ENCODE results near the gene FEZF1.

FEZF1 gene

GRCh38 chr7:122309421-122309820 lies 4.9 kb upstream of the FEZF1 start:
- H3K27ac ChIP-seq (ENCODE audit: insufficient read depth, low read length, poor library complexity, severe bottlenecking) = no peak overlapping the region
- H3K27me3 ChIP-seq (replicated peaks; ENCODE audit: control insufficient read depth, insufficient read depth, low read length, poor library complexity, severe bottlenecking) = peaks cover 35% of the 10 kb centered on the region
- H3K36me3 ChIP-seq (ENCODE audit: control insufficient read depth, insufficient read depth, low read length) = no peaks in the 10 kb centered on the region
- H3K4me1 ChIP-seq (ENCODE audit: control insufficient read depth, insufficient read depth, low read length, poor library complexity, severe bottlenecking) = no peaks in the 10 kb centered on the region
- no peak overlapping the region for H3K4me3 ChIP-seq (ENCODE audit: insufficient read depth, low read depth, low read length, poor library complexity, severe bottlenecking)
- no peak for DNase-seq
- H3K9me3 ChIP-seq (ENCODE audit: control insufficient read depth, low read length) = no peaks in the 10 kb centered on the region

DNA sequence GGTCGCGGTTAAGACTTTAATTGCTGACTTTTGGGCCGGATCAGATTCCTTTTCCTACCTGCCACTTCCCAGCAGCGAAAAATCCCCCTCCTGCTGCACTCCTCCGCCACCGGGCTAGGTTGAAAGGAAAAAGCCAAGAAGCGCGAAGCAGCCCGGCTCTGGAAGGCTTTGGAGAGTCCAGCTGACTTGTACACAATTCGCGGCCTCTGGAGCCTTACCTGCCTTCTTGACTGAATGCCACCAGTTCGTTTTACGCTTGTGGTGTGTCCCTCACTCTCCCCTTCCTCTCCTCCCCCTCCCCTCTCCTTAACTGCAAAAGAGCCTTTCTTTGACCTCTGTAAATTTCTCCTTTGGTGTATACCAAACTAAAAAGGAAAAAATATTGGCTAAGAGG lies 2.7 kb upstream of the FEZF1 start:
- Histone ChIP-seq H3K4me3 (ENCODE audit: insufficient read depth, low read depth, low read length, poor library complexity, severe bottlenecking) (no peak overlapping the region), H3K27me3 (replicated peaks; ENCODE audit: control insufficient read depth, insufficient read depth, low read length, poor library complexity, severe bottlenecking) (peaks cover 27% of the 10 kb centered on the region), H3K4me1 (ENCODE audit: control insufficient read depth, insufficient read depth, low read length, poor library complexity, severe bottlenecking) (no peaks in the 10 kb centered on the region), H3K27ac (ENCODE audit: insufficient read depth, low read length, poor library complexity, severe bottlenecking) (no peak overlapping the region), H3K9me3 (ENCODE audit: control insufficient read depth, low read length) (no peaks in the 10 kb centered on the region), H3K36me3 (ENCODE audit: control insufficient read depth, insufficient read depth, low read length) (no peaks in the 10 kb centered on the region)
- no peak for DNase-seq

- Histone ChIP-seq H3K4me1 (ENCODE audit: control insufficient read depth, insufficient read depth, low read length, poor library complexity, severe bottlenecking) (no peaks in the 10 kb centered on the region), H3K36me3 (ENCODE audit: control insufficient read depth, insufficient read depth, low read length) (no peaks in the 10 kb centered on the region), H3K9me3 (ENCODE audit: control insufficient read depth, low read length) (no peaks in the 10 kb centered on the region), H3K4me3 (ENCODE audit: insufficient read depth, low read depth, low read length, poor library complexity, severe bottlenecking) (no peak overlapping the region), H3K27me3 (replicated peaks; ENCODE audit: control insufficient read depth, insufficient read depth, low read length, poor library complexity, severe bottlenecking) (peaks cover 26% of the 10 kb centered on the region), H3K27ac (ENCODE audit: insufficient read depth, low read length, poor library complexity, severe bottlenecking) (no peak overlapping the region)
- no peak for DNase-seq
Measured at GRCh38 chr7:122306320-122307227, 2.0 kb upstream of the FEZF1 start.

DNA sequence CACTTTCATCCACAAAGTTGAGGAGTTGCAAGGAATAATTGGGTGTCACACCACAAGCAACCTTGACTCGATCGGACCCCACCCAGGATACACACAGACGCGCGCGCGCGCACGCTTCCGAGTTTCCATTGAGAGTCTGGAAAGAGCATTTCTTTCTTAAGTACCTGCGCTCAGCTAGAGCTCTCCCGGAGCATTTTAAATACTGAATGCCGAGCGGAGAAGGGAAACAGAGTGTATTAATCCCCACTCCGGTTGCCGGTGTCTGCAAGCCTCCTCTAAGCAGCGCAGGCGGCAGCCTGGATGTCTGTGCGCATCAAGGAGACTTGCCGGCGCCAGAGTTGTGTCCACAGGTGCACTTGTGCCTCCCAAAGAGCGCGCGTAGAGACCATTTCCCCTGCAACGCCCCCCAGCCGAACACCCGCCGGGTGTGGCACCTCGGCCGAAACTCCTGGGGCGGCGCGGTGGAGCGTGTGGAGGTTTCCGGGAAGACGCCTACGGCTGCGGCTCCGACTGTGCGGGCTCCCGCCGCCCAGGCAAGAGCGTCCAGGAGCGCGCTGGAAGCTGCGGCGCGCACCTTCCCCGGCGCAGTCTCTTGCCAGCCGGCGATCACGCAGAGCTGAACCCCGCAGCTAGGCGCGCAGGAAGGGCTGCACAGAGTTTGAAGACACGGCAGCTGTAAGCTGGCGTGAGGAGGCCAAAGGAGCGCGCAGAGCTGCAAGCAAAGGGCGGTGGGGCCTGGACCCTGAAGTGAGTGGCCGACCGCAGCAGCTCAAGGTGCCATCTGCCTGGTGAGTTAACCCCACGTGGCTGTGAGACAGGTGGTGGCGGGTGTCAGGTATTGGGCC lies 1.1 kb upstream of the FEZF1 start:
- H3K4me1 ChIP-seq (ENCODE audit: control insufficient read depth, insufficient read depth, low read length, poor library complexity, severe bottlenecking) = no peaks in the 10 kb centered on the region
- peaks cover 20% of the 10 kb centered on the region for H3K27me3 ChIP-seq (replicated peaks; ENCODE audit: control insufficient read depth, insufficient read depth, low read length, poor library complexity, severe bottlenecking)
- H3K4me3 ChIP-seq (ENCODE audit: insufficient read depth, low read depth, low read length, poor library complexity, severe bottlenecking) = no peak overlapping the region
- H3K9me3 ChIP-seq (ENCODE audit: control insufficient read depth, low read length) = no peaks in the 10 kb centered on the region
- DNase-seq = no peak
- no peaks in the 10 kb centered on the region for H3K36me3 ChIP-seq (ENCODE audit: control insufficient read depth, insufficient read depth, low read length)
- no peak overlapping the region for H3K27ac ChIP-seq (ENCODE audit: insufficient read depth, low read length, poor library complexity, severe bottlenecking)

DNA sequence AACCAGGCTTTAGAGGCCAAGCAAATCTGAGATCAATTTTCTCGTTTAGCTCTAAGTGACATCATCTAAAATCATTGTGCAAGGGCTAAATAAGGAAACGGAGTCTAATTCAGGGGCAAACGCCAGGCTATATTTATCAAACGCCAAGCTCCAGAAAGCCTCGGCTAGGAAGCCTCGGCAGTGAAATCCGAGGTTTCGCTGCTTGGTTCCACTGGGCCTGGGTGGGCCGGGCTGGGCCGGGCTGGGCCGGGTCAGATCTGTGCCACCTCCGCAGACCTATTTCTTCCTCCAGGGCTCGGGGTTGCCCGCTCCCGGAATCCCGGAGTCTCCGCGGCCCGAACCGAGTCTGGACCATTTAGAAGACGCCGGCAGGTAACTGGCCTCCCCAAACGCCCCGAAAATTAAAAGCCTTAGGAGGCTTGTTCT lies 459 bp upstream of the FEZF1 start:
- Histone ChIP-seq H3K27ac (ENCODE audit: insufficient read depth, low read length, poor library complexity, severe bottlenecking) (no peak overlapping the region), H3K4me1 (ENCODE audit: control insufficient read depth, insufficient read depth, low read length, poor library complexity, severe bottlenecking) (no peaks in the 10 kb centered on the region), H3K27me3 (replicated peaks; ENCODE audit: control insufficient read depth, insufficient read depth, low read length, poor library complexity, severe bottlenecking) (peaks cover 16% of the 10 kb centered on the region), H3K9me3 (ENCODE audit: control insufficient read depth, low read length) (no peaks in the 10 kb centered on the region), H3K36me3 (ENCODE audit: control insufficient read depth, insufficient read depth, low read length) (no peaks in the 10 kb centered on the region), H3K4me3 (ENCODE audit: insufficient read depth, low read depth, low read length, poor library complexity, severe bottlenecking) (no peak overlapping the region)
- DNase-seq = no peak

DNA sequence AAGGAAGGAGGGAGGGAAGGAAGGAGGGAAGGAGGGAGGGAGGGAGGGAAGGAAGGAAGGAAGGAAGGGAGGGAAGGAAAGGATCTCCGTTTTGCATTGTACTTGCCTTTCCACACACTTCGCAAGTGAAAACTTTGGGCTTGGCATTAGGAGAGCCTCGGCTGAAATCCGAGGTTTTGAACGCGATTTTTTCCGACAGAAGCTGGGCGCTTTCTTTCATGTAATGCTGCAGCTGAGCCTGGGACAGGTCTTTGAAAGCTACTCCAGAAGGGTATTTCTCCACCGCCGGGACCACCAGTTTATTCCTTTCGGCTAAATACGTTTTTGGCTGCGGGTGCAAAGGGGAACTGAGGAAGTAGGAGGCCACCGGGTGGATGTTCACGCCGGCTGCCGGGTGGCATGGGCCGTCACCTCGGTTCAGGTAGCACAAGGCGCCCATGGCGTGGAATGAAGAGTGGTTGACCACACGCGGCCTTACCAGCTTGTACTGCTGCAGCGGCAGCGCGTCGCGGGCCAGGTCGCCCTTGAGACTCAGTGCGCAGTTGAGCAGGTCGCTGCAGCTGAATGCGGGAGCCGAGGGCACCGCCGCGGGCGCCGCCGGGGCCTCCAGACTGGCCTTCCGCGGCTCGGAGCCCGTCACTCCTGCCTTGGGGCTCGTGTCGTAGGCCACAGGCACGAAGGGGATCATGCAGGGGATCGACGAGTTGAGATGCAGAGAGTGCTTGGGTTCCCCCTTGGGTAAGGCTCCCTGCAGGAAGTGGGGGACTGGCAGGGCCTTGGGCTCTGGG lies 825 bp downstream of the FEZF1 start:
- Histone ChIP-seq H3K9me3 (ENCODE audit: control insufficient read depth, low read length) (no peaks in the 10 kb centered on the region), H3K4me3 (ENCODE audit: insufficient read depth, low read depth, low read length, poor library complexity, severe bottlenecking) (no peak overlapping the region), H3K4me1 (ENCODE audit: control insufficient read depth, insufficient read depth, low read length, poor library complexity, severe bottlenecking) (no peaks in the 10 kb centered on the region), H3K27ac (ENCODE audit: insufficient read depth, low read length, poor library complexity, severe bottlenecking) (no peak overlapping the region), H3K27me3 (replicated peaks; ENCODE audit: control insufficient read depth, insufficient read depth, low read length, poor library complexity, severe bottlenecking) (peaks cover 17% of the 10 kb centered on the region), H3K36me3 (ENCODE audit: control insufficient read depth, insufficient read depth, low read length) (no peaks in the 10 kb centered on the region)
- DNase-seq = no peak

DNA sequence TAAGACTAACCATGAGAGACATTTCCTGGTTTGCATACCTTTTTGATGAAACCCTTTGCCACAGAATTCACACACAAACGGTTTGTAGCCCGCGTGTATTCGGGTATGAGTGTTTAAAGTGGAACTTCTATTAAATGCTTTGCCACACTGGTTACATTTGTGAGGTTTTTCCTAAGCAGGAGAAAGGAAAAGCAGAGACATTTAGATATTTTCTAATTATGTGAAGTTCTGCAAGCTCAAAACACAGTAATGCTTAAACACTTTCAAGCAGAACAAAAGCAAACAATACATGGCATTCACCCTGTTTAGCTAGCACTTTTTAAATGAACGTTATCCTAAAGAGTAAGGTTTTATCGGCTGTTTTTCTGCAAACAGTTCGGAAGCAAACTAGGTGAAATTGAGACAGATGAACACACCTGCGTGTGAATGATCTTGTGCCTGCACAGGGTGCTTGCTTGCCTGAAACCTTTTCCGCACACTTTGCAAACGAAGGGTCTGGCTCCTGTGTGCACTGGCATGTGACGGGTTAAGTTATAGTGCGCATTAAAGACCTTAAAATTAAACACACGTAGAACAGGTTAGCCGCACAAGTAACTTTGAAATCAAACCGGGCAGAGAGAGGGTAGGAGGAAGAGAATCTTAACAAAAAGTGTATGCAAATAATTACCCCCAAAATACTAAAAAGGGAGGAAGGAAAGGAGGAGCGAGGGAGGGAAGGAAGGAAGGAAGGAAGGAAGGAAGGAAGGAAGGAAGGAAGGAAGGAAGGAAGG lies 1.6 kb downstream of the FEZF1 start:
- no peaks in the 10 kb centered on the region for H3K36me3 ChIP-seq (ENCODE audit: control insufficient read depth, insufficient read depth, low read length)
- H3K27me3 ChIP-seq (replicated peaks; ENCODE audit: control insufficient read depth, insufficient read depth, low read length, poor library complexity, severe bottlenecking) = peaks cover 18% of the 10 kb centered on the region
- H3K4me1 ChIP-seq (ENCODE audit: control insufficient read depth, insufficient read depth, low read length, poor library complexity, severe bottlenecking) = no peaks in the 10 kb centered on the region
- no peak overlapping the region for H3K27ac ChIP-seq (ENCODE audit: insufficient read depth, low read length, poor library complexity, severe bottlenecking)
- H3K4me3 ChIP-seq (ENCODE audit: insufficient read depth, low read depth, low read length, poor library complexity, severe bottlenecking) = no peak overlapping the region
- no peaks in the 10 kb centered on the region for H3K9me3 ChIP-seq (ENCODE audit: control insufficient read depth, low read length)
- DNase-seq = no peak

DNA sequence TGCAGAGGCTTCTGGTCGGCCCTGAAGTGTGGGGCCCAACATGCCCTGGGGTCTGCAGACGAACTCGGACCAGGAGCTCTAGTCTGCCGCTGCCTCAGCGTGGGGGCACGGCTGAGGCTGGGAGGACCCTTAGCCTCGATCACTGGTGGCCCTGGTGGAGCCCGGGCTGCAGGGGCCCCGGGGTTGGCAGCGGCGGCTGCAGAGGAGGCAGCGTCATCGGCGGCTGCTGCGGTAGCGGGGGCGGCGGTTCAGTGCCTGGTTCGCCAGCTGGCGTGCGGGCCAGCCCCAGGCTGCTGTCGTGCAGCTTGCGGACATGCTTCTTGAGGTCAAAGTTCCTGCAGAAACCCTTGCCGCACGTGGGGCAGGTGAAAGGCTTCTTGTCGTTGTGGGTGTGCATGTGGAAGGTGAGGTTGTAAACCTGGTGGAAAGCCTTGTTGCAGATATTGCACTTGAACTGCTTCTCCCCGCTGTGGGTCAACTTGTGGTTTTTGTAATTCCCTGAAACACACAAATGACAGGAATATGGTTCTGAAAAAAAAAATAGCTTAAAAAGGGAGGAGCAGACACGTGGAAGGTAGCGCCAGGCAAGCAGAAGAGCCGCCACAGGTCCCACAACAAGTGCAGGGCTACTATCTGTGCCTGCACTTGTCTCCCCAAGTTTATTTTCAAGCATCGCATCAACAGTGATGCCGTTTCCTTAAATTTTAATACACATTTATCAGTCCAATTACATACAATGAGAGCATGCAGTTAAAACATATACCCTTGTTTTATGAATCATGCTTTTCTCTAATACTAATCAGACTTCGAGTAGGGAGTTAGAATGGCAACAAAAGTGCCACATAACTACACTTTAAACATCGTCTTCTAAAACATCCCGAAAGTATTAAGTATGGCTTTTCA lies 2.4 kb downstream of the FEZF1 start:
- Histone ChIP-seq H3K4me3 (ENCODE audit: insufficient read depth, low read depth, low read length, poor library complexity, severe bottlenecking) (no peak overlapping the region), H3K36me3 (ENCODE audit: control insufficient read depth, insufficient read depth, low read length) (no peaks in the 10 kb centered on the region), H3K4me1 (ENCODE audit: control insufficient read depth, insufficient read depth, low read length, poor library complexity, severe bottlenecking) (no peaks in the 10 kb centered on the region), H3K27me3 (replicated peaks; ENCODE audit: control insufficient read depth, insufficient read depth, low read length, poor library complexity, severe bottlenecking) (peaks cover 14% of the 10 kb centered on the region), H3K9me3 (ENCODE audit: control insufficient read depth, low read length) (no peaks in the 10 kb centered on the region), H3K27ac (ENCODE audit: insufficient read depth, low read length, poor library complexity, severe bottlenecking) (no peak overlapping the region)
- no peak for DNase-seq

All from effector memory CD4-positive, alpha-beta T cell (primary cell).